Endometrial microvascular endothelial cells (primary cell): ENCODE results near the gene PGBD5. TPM values are rescaled to one million over a fixed set of nuclear protein-coding genes. Genes with fewer than 3 reads are reported as not detected.
"Not testable (repeated sequence)": the region's sequence is repeated elsewhere in the genome, so short reads cannot be mapped to it uniquely, and the experiment has no call there.

Experiments
- in situ Hi-C: cut with HindIII; loops from 2 replicates; pipeline ENCODE4 v1.10.0; 2017; ENCODE audit warnings: low sequenced_read_pairs, low pct_unique_long_range_greater_than_20kb; ENCODE audit errors: inconsistent ontology term
- total RNA-seq: library from RNA; depleted of rRNA; stranded (reverse); fragments of >200 nt; gene quantifications from one replicate; pipeline ENCODE4 v1.2.3, GENCODE V29; 2015; ENCODE audit errors: inconsistent ontology term

Gene PGBD5
- not detected for total RNA-seq

- in situ Hi-C loops, result no loop called here
Measured at GRCh38 chr1:230426246-230427093, at the start of gene PGBD5. TSS of gene PGBD5 (minus strand) at chr1:230426332. CDS start at chr1:230425928, 404 bp downstream.

- in situ Hi-C loops, result not testable (repeated sequence)
Measured at GRCh38 chr1:230474924-230475323, 48.8 kb upstream of the PGBD5 start.

GRCh38 chr1:230470750-230471149 is 44.6 kb upstream of the PGBD5 start:
- in situ Hi-C loops, result not testable (repeated sequence)

GRCh38 chr1:230469271-230469670 is 43.1 kb upstream of the PGBD5 start:
- in situ Hi-C loops, result no loop called here

GRCh38 chr1:230465691-230466090 is 39.6 kb upstream of the PGBD5 start:
- in situ Hi-C loops, result no loop called here

GRCh38 chr1:230464671-230465070 is 38.5 kb upstream of the PGBD5 start:
- in situ Hi-C loops, result no loop called here

GRCh38 chr1:230463760-230464159 is 37.6 kb upstream of the PGBD5 start:
- in situ Hi-C loops, result no loop called here

GRCh38 chr1:230463326-230463725 is 37.2 kb upstream of the PGBD5 start:
- in situ Hi-C loops, result no loop called here

- in situ Hi-C loops, result no loop called here
Measured at GRCh38 chr1:230459465-230459864, 33.3 kb upstream of the PGBD5 start.

- in situ Hi-C loops, result no loop called here
Measured at GRCh38 chr1:230458509-230458908, 32.4 kb upstream of the PGBD5 start.

GRCh38 chr1:230456478-230456877 is 30.3 kb upstream of the PGBD5 start:
- in situ Hi-C loops, result no loop called here

- in situ Hi-C loops, result no loop called here
Measured at GRCh38 chr1:230455291-230455690, 29.2 kb upstream of the PGBD5 start.

GRCh38 chr1:230453377-230453776 is 27.2 kb upstream of the PGBD5 start:
- in situ Hi-C loops, result no loop called here

GRCh38 chr1:230441183-230442029 is 15.3 kb upstream of the PGBD5 start:
- in situ Hi-C loops, result no loop called here

- in situ Hi-C loops, result no loop called here
Measured at GRCh38 chr1:230435108-230435507, 9.0 kb upstream of the PGBD5 start.

GRCh38 chr1:230431527-230431926 is 5.4 kb upstream of the PGBD5 start:
- in situ Hi-C loops, result no loop called here

GRCh38 chr1:230430499-230430898 is 4.4 kb upstream of the PGBD5 start:
- in situ Hi-C loops, result no loop called here

- in situ Hi-C loops, result no loop called here
Measured at GRCh38 chr1:230429067-230429735, 3.1 kb upstream of the PGBD5 start.

- in situ Hi-C loops, result no loop called here
Measured at GRCh38 chr1:230427981-230428380, 1.8 kb upstream of the PGBD5 start.
